ENCODE data around the gene ACAN. TPM values are rescaled to one million over a fixed set of nuclear protein-coding genes. Genes with fewer than 3 reads are reported as not detected.

ACAN gene
- total RNA-seq, 1 donor from 2014 or later = 0.03 TPM

- Mint-ChIP-seq H3K36me3 (ENCODE audit: low read depth, unreplicated experiment) (no peaks in the 10 kb centered on the region), H3K9me3 (ENCODE audit: unreplicated experiment) (no peaks in the 10 kb centered on the region), H3K4me1 (ENCODE audit: unreplicated experiment) (no peaks in the 10 kb centered on the region), H3K4me3 (ENCODE audit: unreplicated experiment) (no peak overlapping the region), H3K27ac (ENCODE audit: unreplicated experiment) (no peak overlapping the region), H3K27me3 (ENCODE audit: unreplicated experiment) (no peaks in the 10 kb centered on the region)
- DNase-seq (ENCODE audit: low spot score) = no peak
- TF ChIP-seq, protein P1, sequence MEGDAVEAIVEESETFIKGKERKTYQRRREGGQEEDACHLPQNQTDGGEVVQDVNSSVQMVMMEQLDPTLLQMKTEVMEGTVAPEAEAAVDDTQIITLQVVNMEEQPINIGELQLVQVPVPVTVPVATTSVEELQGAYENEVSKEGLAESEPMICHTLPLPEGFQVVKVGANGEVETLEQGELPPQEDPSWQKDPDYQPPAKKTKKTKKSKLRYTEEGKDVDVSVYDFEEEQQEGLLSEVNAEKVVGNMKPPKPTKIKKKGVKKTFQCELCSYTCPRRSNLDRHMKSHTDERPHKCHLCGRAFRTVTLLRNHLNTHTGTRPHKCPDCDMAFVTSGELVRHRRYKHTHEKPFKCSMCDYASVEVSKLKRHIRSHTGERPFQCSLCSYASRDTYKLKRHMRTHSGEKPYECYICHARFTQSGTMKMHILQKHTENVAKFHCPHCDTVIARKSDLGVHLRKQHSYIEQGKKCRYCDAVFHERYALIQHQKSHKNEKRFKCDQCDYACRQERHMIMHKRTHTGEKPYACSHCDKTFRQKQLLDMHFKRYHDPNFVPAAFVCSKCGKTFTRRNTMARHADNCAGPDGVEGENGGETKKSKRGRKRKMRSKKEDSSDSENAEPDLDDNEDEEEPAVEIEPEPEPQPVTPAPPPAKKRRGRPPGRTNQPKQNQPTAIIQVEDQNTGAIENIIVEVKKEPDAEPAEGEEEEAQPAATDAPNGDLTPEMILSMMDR (IDR thresholded peaks at IDR 0.05; ENCODE audit: unreplicated experiment) = no peak
Measured at GRCh38 chr15:88848203-88848602, 45.0 kb downstream of the ACAN start.

DNA sequence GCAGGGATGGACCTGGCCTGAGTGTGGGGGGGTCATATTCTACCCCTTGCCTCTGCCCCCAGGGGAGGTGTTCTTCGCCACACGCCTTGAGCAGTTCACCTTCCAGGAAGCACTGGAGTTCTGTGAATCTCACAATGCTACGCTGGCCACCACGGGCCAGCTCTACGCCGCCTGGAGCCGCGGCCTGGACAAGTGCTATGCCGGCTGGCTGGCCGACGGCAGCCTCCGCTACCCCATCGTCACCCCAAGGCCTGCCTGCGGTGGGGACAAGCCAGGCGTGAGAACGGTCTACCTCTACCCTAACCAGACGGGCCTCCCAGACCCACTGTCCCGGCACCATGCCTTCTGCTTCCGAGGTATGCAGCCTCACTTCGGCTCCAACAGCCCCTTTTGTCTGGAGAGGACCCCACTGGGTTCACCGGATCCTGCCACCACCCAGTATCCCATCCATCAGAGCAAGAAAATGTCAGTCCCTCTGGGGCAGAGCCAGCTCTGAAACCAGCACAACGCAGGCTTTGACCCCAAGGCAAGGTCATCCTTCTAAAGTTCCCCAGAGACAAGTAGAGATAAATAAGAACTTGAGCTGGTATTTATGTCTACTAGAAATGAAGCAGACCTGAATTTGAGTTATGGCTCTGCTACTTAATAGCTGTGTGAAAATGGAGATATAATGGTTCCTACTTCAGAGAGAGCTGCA, 46.3 kb downstream of the ACAN start:
- TF ChIP-seq, protein P1 (IDR thresholded peaks at IDR 0.05; ENCODE audit: unreplicated experiment) = no peak
- Mint-ChIP-seq H3K9me3 (ENCODE audit: unreplicated experiment) (no peaks in the 10 kb centered on the region), H3K27ac (ENCODE audit: unreplicated experiment) (no peak overlapping the region), H3K4me3 (ENCODE audit: unreplicated experiment) (no peak overlapping the region), H3K4me1 (ENCODE audit: unreplicated experiment) (no peaks in the 10 kb centered on the region), H3K27me3 (ENCODE audit: unreplicated experiment) (no peaks in the 10 kb centered on the region), H3K36me3 (ENCODE audit: low read depth, unreplicated experiment) (peaks cover 1% of the 10 kb centered on the region)
- no peak for DNase-seq (ENCODE audit: low spot score)

GRCh38 chr15:88852476-88852875, 49.2 kb downstream of the ACAN start:
- no peak overlapping the region for H3K4me3 Mint-ChIP-seq (ENCODE audit: unreplicated experiment)
- H3K4me1 Mint-ChIP-seq (ENCODE audit: unreplicated experiment) = no peaks in the 10 kb centered on the region
- DNase-seq (ENCODE audit: low spot score) = no peak
- H3K27ac Mint-ChIP-seq (ENCODE audit: unreplicated experiment) = no peak overlapping the region
- H3K9me3 Mint-ChIP-seq (ENCODE audit: unreplicated experiment) = no peaks in the 10 kb centered on the region
- TF ChIP-seq, protein P1 (IDR thresholded peaks at IDR 0.05; ENCODE audit: unreplicated experiment) = no peak
- H3K36me3 Mint-ChIP-seq (ENCODE audit: low read depth, unreplicated experiment) = peaks cover 8% of the 10 kb centered on the region
- peaks cover 2% of the 10 kb centered on the region for H3K27me3 Mint-ChIP-seq (ENCODE audit: unreplicated experiment)

- H3K27ac Mint-ChIP-seq (ENCODE audit: unreplicated experiment) = no peak overlapping the region
- peak overlapping the region; percentile 23 for H3K4me3 Mint-ChIP-seq (ENCODE audit: unreplicated experiment)
- DNase-seq (ENCODE audit: low spot score) = no peak
- H3K4me1 Mint-ChIP-seq (ENCODE audit: unreplicated experiment) = no peaks in the 10 kb centered on the region
- peaks cover 8% of the 10 kb centered on the region for H3K36me3 Mint-ChIP-seq (ENCODE audit: low read depth, unreplicated experiment)
- TF ChIP-seq, protein P1 (IDR thresholded peaks at IDR 0.05; ENCODE audit: unreplicated experiment) = no peak
- H3K27me3 Mint-ChIP-seq (ENCODE audit: unreplicated experiment) = peaks cover 3% of the 10 kb centered on the region
- H3K9me3 Mint-ChIP-seq (ENCODE audit: unreplicated experiment) = no peaks in the 10 kb centered on the region
Measured at GRCh38 chr15:88858934-88859333, 55.7 kb downstream of the ACAN start.

- H3K4me3 Mint-ChIP-seq (ENCODE audit: unreplicated experiment) = peak overlapping the region; percentile 23
- no peaks in the 10 kb centered on the region for H3K9me3 Mint-ChIP-seq (ENCODE audit: unreplicated experiment)
- H3K27me3 Mint-ChIP-seq (ENCODE audit: unreplicated experiment) = peaks cover 3% of the 10 kb centered on the region
- TF ChIP-seq, protein P1 (IDR thresholded peaks at IDR 0.05; ENCODE audit: unreplicated experiment) = no peak
- peaks cover 7% of the 10 kb centered on the region for H3K36me3 Mint-ChIP-seq (ENCODE audit: low read depth, unreplicated experiment)
- H3K4me1 Mint-ChIP-seq (ENCODE audit: unreplicated experiment) = no peaks in the 10 kb centered on the region
- no peak overlapping the region for H3K27ac Mint-ChIP-seq (ENCODE audit: unreplicated experiment)
- DNase-seq (ENCODE audit: low spot score) = no peak
Measured at GRCh38 chr15:88859550-88859949, 56.3 kb downstream of the ACAN start.

Measured in endothelial cell (in vitro differentiated cells).